Measurements from ENCODE around the gene RTTN.

The RTTN gene

GRCh38 chr18:69953191-69953590 lies 252.3 kb downstream of the RTTN start:
- no peak for TF ChIP-seq TAF1 (IDR thresholded peaks at IDR 0.05; ENCODE audit: borderline replicate concordance, insufficient read depth, low read length)
- TF ChIP-seq FOXP2 (optimal IDR thresholded peaks at IDR 0.05; ENCODE audit: borderline replicate concordance, extremely low read depth, extremely low read length, insufficient read depth): no peak
- TF ChIP-seq SIN3A (IDR thresholded peaks at IDR 0.05; ENCODE audit: borderline replicate concordance, insufficient read depth, low read length): no peak
- TF ChIP-seq POLR2AphosphoS5 (IDR thresholded peaks at IDR 0.05; ENCODE audit: low read depth, low read length): no peak
- TF ChIP-seq, protein P1, sequence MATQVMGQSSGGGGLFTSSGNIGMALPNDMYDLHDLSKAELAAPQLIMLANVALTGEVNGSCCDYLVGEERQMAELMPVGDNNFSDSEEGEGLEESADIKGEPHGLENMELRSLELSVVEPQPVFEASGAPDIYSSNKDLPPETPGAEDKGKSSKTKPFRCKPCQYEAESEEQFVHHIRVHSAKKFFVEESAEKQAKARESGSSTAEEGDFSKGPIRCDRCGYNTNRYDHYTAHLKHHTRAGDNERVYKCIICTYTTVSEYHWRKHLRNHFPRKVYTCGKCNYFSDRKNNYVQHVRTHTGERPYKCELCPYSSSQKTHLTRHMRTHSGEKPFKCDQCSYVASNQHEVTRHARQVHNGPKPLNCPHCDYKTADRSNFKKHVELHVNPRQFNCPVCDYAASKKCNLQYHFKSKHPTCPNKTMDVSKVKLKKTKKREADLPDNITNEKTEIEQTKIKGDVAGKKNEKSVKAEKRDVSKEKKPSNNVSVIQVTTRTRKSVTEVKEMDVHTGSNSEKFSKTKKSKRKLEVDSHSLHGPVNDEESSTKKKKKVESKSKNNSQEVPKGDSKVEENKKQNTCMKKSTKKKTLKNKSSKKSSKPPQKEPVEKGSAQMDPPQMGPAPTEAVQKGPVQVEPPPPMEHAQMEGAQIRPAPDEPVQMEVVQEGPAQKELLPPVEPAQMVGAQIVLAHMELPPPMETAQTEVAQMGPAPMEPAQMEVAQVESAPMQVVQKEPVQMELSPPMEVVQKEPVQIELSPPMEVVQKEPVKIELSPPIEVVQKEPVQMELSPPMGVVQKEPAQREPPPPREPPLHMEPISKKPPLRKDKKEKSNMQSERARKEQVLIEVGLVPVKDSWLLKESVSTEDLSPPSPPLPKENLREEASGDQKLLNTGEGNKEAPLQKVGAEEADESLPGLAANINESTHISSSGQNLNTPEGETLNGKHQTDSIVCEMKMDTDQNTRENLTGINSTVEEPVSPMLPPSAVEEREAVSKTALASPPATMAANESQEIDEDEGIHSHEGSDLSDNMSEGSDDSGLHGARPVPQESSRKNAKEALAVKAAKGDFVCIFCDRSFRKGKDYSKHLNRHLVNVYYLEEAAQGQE (IDR thresholded peaks at IDR 0.05; ENCODE audit: insufficient read depth in 1 of 2, low read depth in 2 of 2, low read length in 2 of 2): no peak

Data from PFSK-1 (cell line).